SU-DHL-6 (cell line): ENCODE measurements around the gene PPIF.

ENCODE experiments used
- EZH2phosphoT487 ChIP-seq: fragments of 200-600 bp; sonication (generic), shearing (Covaris generic); conservative IDR thresholded peaks from 2 replicates; pipeline ENCODE4 v1.6.1; 2018; ENCODE audit warnings: mild to moderate bottlenecking, antibody characterized with exemption, low read length, moderate library complexity, mixed read lengths
- TF ChIP-seq, protein P1 (sequence below): fragments of 200-600 bp; sonication (generic); IDR thresholded peaks from one replicate; pipeline ENCODE4 v1.5.1; 2017; ENCODE audit warnings: antibody characterized with exemption, mild to moderate bottlenecking, low read length, moderate library complexity; ENCODE audit not compliant: insufficient read depth, poor library complexity, severe bottlenecking

DNA sequence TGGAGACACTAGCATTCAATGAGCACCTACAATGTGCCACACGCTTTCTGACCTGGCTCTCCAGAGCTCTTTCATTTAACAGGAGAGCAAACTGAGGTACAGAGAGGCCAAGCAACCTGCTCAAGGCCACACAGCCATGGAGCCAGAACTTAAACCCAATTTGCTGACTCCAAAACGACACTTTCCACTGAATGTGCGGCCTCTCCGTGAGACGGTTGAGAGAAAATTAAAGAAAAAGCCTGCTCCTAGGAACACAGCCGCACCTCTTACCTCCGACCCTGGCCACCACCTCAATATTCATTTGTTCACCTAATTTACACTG, 55.3 kb downstream of the PPIF start:
- TF ChIP-seq, protein P1, sequence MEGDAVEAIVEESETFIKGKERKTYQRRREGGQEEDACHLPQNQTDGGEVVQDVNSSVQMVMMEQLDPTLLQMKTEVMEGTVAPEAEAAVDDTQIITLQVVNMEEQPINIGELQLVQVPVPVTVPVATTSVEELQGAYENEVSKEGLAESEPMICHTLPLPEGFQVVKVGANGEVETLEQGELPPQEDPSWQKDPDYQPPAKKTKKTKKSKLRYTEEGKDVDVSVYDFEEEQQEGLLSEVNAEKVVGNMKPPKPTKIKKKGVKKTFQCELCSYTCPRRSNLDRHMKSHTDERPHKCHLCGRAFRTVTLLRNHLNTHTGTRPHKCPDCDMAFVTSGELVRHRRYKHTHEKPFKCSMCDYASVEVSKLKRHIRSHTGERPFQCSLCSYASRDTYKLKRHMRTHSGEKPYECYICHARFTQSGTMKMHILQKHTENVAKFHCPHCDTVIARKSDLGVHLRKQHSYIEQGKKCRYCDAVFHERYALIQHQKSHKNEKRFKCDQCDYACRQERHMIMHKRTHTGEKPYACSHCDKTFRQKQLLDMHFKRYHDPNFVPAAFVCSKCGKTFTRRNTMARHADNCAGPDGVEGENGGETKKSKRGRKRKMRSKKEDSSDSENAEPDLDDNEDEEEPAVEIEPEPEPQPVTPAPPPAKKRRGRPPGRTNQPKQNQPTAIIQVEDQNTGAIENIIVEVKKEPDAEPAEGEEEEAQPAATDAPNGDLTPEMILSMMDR = no peak
- TF ChIP-seq EZH2phosphoT487 = no peak
